Loucy (cell line): Measurements from ENCODE around the gene PGBD5.

Experiments used
- CTCF ChIP-seq: fragments of 200-600 bp; sonication (generic); conservative IDR thresholded peaks from 2 replicates; pipeline ENCODE4 v1.5.1; 2014; ENCODE audit warnings: mild to moderate bottlenecking, antibody characterized with exemption, low read length
- EZH2phosphoT487 ChIP-seq: fragments of 200-600 bp; IDR thresholded peaks from 2 replicates; pipeline ENCODE4 v1.6.1; 2018; ENCODE audit warnings: antibody characterized with exemption, mild to moderate bottlenecking, moderate library complexity, borderline replicate concordance

- TF ChIP-seq CTCF (no peak), EZH2phosphoT487 (no peak)
These were observed 153.6 kb downstream of the PGBD5 start for GRCh38 chr1:230272557-230272956.
